Stimulated activated CD8-positive, alpha-beta memory T cell treated with anti-CD3 and anti-CD28 coated beads, Interleukin-2, amount 100 ng/mL, for 48 hours (primary cell): Measurements from ENCODE around the gene ZFX.

Experiments
- DNase-seq, 2 donors: peaks; one replicate each; pipeline ENCODE4 v3.0.0-alpha.2; 2020; ENCODE audit warnings: low read depth in 2 of 2

The ZFX gene

GRCh38 chrX:24201216-24201615 lies 51.7 kb downstream of the ZFX start:
- DNase-seq = no peak

- no peak for DNase-seq
Observed at GRCh38 chrX:24202465-24203031, 53.0 kb downstream of the ZFX start.

- no peak for DNase-seq
Observed at GRCh38 chrX:24203072-24203808, 53.7 kb downstream of the ZFX start.

- no peak for DNase-seq
Observed at GRCh38 chrX:24204331-24204730, 54.8 kb downstream of the ZFX start.

GRCh38 chrX:24204958-24205357 lies 55.4 kb downstream of the ZFX start:
- DNase-seq = no peak

GRCh38 chrX:24207826-24208225 lies 58.3 kb downstream of the ZFX start:
- DNase-seq = no peak

- DNase-seq = no peak
Observed at GRCh38 chrX:24208496-24209240, 59.1 kb downstream of the ZFX start.

- no peak for DNase-seq
Observed at GRCh38 chrX:24210190-24210589, 60.7 kb downstream of the ZFX start.

- no peak for DNase-seq
Observed at GRCh38 chrX:24214568-24214967, 65.0 kb downstream of the ZFX start.

- no peak for DNase-seq
Observed at GRCh38 chrX:24215272-24215671, 65.7 kb downstream of the ZFX start.

- DNase-seq = no peak
Observed at GRCh38 chrX:24216037-24216436, 66.5 kb downstream of the ZFX start.

- no peak for DNase-seq
Observed at GRCh38 chrX:24216827-24217226, 67.3 kb downstream of the ZFX start.

- DNase-seq = no peak
Observed at GRCh38 chrX:24219320-24219719, 69.8 kb downstream of the ZFX start.

- DNase-seq = no peak
Observed at GRCh38 chrX:24221872-24222271, 72.3 kb downstream of the ZFX start.

- no peak for DNase-seq
Observed at GRCh38 chrX:24225265-24225664, 75.7 kb downstream of the ZFX start.

- no peak for DNase-seq
Observed at GRCh38 chrX:24226176-24226575, 76.6 kb downstream of the ZFX start.

GRCh38 chrX:24228596-24228995 lies 79.1 kb downstream of the ZFX start:
- no peak for DNase-seq

GRCh38 chrX:24229400-24229879 lies 79.9 kb downstream of the ZFX start:
- DNase-seq = no peak

- no peak for DNase-seq
Observed at GRCh38 chrX:24229976-24230375, 80.4 kb downstream of the ZFX start.

GRCh38 chrX:24231131-24231540 lies 81.6 kb downstream of the ZFX start:
- no peak for DNase-seq

GRCh38 chrX:24231641-24232179 lies 82.2 kb downstream of the ZFX start:
- DNase-seq = no peak

- no peak for DNase-seq
Observed at GRCh38 chrX:24232796-24233195, 83.3 kb downstream of the ZFX start.
